HepG2 (cell line): ENCODE measurements around the gene GPR162. TPM values are rescaled to one million over a fixed set of nuclear protein-coding genes. Genes with fewer than 3 reads are reported as not detected.

ENCODE experiments used
- ATAD3A ChIP-seq: sonication (generic); formaldehyde crosslinking; IDR thresholded peaks from 2 replicates; pipeline ENCODE4 v1.4.0; 2020; ENCODE audit warnings: missing genetic modification reagents
- JUND ChIP-seq: sonication (generic); formaldehyde crosslinking; IDR thresholded peaks from 2 replicates; pipeline ENCODE4 v1.8.0; 2022; ENCODE audit warnings: mild to moderate bottlenecking, missing genetic modification reagents
- MEIS1 ChIP-seq: sonication (generic); formaldehyde crosslinking; IDR thresholded peaks from 2 replicates; pipeline ENCODE4 v1.9.0; 2021; ENCODE audit warnings: mild to moderate bottlenecking, missing genetic modification reagents, moderate library complexity, borderline replicate concordance
- NFE2L2 ChIP-seq: fragments of 150-350 bp; IDR thresholded peaks from 2 replicates; pipeline ENCODE4 v1.6.1; 2014; ENCODE audit warnings: low read length
- PTBP1 ChIP-seq: fragments of 200-400 bp; formaldehyde crosslinking; IDR thresholded peaks from 2 replicates; pipeline ENCODE4 v1.6.1; 2018; ENCODE audit warnings: low read length, low read depth; ENCODE audit not compliant: poor library complexity, severe bottlenecking
- RARG ChIP-seq: sonication (generic); formaldehyde crosslinking; IDR thresholded peaks from 2 replicates; pipeline ENCODE4 v1.4.0; 2020; ENCODE audit warnings: low read depth, mild to moderate bottlenecking, missing genetic modification reagents
- SNRNP70 ChIP-seq: fragments of 200-400 bp; formaldehyde crosslinking; IDR thresholded peaks from 2 replicates; pipeline ENCODE4 v1.6.1; 2017; ENCODE audit warnings: mild to moderate bottlenecking, low read depth, low read length, moderate library complexity
- TP53 ChIP-seq: sonication (generic); formaldehyde crosslinking; conservative IDR thresholded peaks from 2 replicates; pipeline ENCODE4 v1.4.0; 2020; ENCODE audit warnings: missing genetic modification reagents
- TSC22D2 ChIP-seq: sonication (generic); formaldehyde crosslinking; IDR thresholded peaks from 2 replicates; pipeline ENCODE4 v1.5.1; 2020; ENCODE audit warnings: missing genetic modification reagents, mild to moderate bottlenecking, borderline replicate concordance
- ZFP36L1 ChIP-seq: sonication (generic); formaldehyde crosslinking; IDR thresholded peaks from 2 replicates; pipeline ENCODE4 v1.8.0; 2022; ENCODE audit warnings: mild to moderate bottlenecking, missing genetic modification reagents, moderate library complexity
- ZMYM2 ChIP-seq: sonication (generic); formaldehyde crosslinking; IDR thresholded peaks from 2 replicates; pipeline ENCODE4 v1.8.0; 2022; ENCODE audit warnings: mild to moderate bottlenecking, missing genetic modification reagents
- ZNF383 ChIP-seq: sonication (generic); formaldehyde crosslinking; IDR thresholded peaks from 2 replicates; pipeline ENCODE4 v1.4.0; 2020; ENCODE audit warnings: missing genetic modification reagents, mild to moderate bottlenecking, borderline replicate concordance
- ZNF781 ChIP-seq: sonication (generic); formaldehyde crosslinking; IDR thresholded peaks from 2 replicates; pipeline ENCODE4 v1.5.1; 2020; ENCODE audit warnings: borderline replicate concordance, mild to moderate bottlenecking, missing genetic modification reagents; ENCODE audit errors: not compliant biosample characterization
- polyA plus RNA-seq, 8 experiments: library from polyadenylated mRNA; depleted of rRNA in 3 of 8; stranded (reverse) in 7 of 8; unstranded in 1 of 8; fragments of >200 nt; fragmentation: Illumina TruSeq in 4 of 8; extraction: Trizol in 4 of 8; gene quantifications; 2 replicates each; pipeline versions ENCODE4 v1.2.1 to v1.2.3, GENCODE V29; 2011 to 2016; ENCODE audit warnings: low read depth in 4 of 8, missing spikeins in 1 of 8, mixed read lengths in 1 of 8; ENCODE audit not compliant: insufficient read depth in 1 of 8
- total RNA-seq, 5 experiments: library from RNA; depleted of rRNA; stranded (reverse); fragments of >200 nt; fragmentation: Illumina TruSeq; extraction: Trizol; gene quantifications; 2 replicates each; pipeline ENCODE4 v1.2.3, GENCODE V29; 2016; ENCODE audit warnings: low read depth in 1 of 5
- TF ChIP-seq, protein P1 (sequence below): sonication (generic); formaldehyde crosslinking; IDR thresholded peaks from 2 replicates; pipeline ENCODE4 v1.8.0; 2022; ENCODE audit warnings: mild to moderate bottlenecking, missing genetic modification reagents, borderline replicate concordance
- TF ChIP-seq, protein P2 (sequence below): sonication (generic); formaldehyde crosslinking; IDR thresholded peaks from 2 replicates; pipeline ENCODE4 v1.5.0; 2020; ENCODE audit warnings: missing genetic modification reagents
- TF ChIP-seq, protein P3 (sequence below): sonication (generic); formaldehyde crosslinking; IDR thresholded peaks from 2 replicates; pipeline ENCODE4 v1.5.1; 2020; ENCODE audit warnings: mild to moderate bottlenecking, missing genetic modification reagents, borderline replicate concordance
- TF ChIP-seq, protein P4 (sequence below): IDR thresholded peaks from 2 replicates; pipeline ENCODE4 v1.6.1; 2016
- TF ChIP-seq, protein P5 (sequence below): sonication (generic); formaldehyde crosslinking; conservative IDR thresholded peaks from 2 replicates; pipeline ENCODE4 v1.4.0; 2020; ENCODE audit warnings: missing genetic modification reagents

The GPR162 gene
- total and polyA plus RNA-seq, 2 of the 13 experiments (the other 11 are each of a cell fraction or from before 2014, with no cell fraction given), result 0.08 TPM; not detected in 1

DNA sequence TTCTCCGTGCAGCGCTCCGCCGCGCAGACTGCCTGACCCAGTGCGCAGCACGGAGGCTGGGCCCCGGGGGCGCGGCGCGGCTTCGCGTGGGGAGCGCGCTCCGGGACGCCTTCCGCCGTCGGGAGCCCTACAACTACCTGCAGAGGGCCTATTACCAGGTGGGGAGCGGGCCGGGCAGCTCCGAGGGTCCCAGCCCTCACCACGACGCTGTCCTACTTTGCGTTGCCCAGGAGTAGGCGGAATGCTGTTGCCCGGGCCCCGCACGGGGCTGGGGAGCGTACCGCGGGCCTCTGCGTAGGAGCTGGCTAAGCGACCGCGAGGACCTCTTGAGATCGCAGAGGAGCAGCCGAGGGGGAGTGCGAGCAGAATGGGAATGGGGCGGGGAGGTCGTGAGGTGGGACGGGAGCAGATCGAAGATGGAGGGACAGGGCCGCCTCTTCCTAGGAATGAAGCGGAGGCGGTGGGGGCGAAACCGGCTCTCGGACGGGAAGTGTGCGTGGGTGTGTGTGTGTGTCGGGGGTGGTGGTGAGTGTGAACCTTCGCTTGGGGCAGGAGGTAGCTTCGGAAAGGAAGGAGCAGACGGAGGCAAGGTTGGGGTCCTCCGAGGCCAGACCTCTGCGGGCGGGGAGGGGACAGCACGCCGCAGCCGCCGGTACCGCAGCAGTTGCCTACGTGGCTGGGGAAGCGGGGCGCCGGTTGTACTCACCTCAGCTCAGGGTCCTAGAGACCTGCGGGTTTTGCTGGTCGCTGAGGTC, 7.3 kb downstream of the GPR162 start (continued):
- TF ChIP-seq, protein P1, sequence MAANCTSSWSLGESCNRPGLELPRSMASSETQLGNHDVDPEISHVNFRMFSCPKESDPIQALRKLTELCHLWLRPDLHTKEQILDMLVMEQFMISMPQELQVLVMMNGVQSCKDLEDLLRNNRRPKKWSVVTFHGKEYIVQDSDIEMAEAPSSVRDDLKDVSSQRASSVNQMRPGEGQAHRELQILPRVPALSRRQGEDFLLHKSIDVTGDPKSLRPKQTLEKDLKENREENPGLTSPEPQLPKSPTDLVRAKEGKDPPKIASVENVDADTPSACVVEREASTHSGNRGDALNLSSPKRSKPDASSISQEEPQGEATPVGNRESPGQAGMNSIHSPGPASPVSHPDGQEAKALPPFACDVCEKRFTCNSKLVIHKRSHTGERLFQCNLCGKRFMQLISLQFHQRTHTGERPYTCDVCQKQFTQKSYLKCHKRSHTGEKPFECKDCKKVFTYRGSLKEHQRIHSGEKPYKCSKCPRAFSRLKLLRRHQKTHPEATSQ (CRISPR knock-in tag), result no peak
- TF ChIP-seq TP53, result no peak
- no peak for TF ChIP-seq ZMYM2
- TF ChIP-seq, protein P2, sequence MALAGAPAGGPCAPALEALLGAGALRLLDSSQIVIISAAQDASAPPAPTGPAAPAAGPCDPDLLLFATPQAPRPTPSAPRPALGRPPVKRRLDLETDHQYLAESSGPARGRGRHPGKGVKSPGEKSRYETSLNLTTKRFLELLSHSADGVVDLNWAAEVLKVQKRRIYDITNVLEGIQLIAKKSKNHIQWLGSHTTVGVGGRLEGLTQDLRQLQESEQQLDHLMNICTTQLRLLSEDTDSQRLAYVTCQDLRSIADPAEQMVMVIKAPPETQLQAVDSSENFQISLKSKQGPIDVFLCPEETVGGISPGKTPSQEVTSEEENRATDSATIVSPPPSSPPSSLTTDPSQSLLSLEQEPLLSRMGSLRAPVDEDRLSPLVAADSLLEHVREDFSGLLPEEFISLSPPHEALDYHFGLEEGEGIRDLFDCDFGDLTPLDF (CRISPR knock-in tag), result no peak
- TF ChIP-seq ATAD3A (CRISPR knock-in tag), result no peak
- TF ChIP-seq, protein P3, sequence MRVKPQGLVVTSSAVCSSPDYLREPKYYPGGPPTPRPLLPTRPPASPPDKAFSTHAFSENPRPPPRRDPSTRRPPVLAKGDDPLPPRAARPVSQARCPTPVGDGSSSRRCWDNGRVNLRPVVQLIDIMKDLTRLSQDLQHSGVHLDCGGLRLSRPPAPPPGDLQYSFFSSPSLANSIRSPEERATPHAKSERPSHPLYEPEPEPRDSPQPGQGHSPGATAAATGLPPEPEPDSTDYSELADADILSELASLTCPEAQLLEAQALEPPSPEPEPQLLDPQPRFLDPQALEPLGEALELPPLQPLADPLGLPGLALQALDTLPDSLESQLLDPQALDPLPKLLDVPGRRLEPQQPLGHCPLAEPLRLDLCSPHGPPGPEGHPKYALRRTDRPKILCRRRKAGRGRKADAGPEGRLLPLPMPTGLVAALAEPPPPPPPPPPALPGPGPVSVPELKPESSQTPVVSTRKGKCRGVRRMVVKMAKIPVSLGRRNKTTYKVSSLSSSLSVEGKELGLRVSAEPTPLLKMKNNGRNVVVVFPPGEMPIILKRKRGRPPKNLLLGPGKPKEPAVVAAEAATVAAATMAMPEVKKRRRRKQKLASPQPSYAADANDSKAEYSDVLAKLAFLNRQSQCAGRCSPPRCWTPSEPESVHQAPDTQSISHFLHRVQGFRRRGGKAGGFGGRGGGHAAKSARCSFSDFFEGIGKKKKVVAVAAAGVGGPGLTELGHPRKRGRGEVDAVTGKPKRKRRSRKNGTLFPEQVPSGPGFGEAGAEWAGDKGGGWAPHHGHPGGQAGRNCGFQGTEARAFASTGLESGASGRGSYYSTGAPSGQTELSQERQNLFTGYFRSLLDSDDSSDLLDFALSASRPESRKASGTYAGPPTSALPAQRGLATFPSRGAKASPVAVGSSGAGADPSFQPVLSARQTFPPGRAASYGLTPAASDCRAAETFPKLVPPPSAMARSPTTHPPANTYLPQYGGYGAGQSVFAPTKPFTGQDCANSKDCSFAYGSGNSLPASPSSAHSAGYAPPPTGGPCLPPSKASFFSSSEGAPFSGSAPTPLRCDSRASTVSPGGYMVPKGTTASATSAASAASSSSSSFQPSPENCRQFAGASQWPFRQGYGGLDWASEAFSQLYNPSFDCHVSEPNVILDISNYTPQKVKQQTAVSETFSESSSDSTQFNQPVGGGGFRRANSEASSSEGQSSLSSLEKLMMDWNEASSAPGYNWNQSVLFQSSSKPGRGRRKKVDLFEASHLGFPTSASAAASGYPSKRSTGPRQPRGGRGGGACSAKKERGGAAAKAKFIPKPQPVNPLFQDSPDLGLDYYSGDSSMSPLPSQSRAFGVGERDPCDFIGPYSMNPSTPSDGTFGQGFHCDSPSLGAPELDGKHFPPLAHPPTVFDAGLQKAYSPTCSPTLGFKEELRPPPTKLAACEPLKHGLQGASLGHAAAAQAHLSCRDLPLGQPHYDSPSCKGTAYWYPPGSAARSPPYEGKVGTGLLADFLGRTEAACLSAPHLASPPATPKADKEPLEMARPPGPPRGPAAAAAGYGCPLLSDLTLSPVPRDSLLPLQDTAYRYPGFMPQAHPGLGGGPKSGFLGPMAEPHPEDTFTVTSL (CRISPR knock-in tag), result 0 out of 2 replicates have a peak, but pooled peaks have one; percentile 55
- TF ChIP-seq SNRNP70, result no peak
- TF ChIP-seq, protein P4, sequence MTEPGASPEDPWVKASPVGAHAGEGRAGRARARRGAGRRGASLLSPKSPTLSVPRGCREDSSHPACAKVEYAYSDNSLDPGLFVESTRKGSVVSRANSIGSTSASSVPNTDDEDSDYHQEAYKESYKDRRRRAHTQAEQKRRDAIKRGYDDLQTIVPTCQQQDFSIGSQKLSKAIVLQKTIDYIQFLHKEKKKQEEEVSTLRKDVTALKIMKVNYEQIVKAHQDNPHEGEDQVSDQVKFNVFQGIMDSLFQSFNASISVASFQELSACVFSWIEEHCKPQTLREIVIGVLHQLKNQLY (CRISPR knock-in tag), result no peak
- TF ChIP-seq ZNF383 (CRISPR knock-in tag), result no peak
- no peak for TF ChIP-seq TSC22D2
- no peak for TF ChIP-seq MEIS1 (CRISPR knock-in tag)
- TF ChIP-seq ZNF781, result no peak
- TF ChIP-seq RARG, result no peak
- no peak for TF ChIP-seq ZFP36L1 (CRISPR knock-in tag)
- TF ChIP-seq PTBP1, result no peak
- no peak for TF ChIP-seq NFE2L2
- TF ChIP-seq, protein P5, sequence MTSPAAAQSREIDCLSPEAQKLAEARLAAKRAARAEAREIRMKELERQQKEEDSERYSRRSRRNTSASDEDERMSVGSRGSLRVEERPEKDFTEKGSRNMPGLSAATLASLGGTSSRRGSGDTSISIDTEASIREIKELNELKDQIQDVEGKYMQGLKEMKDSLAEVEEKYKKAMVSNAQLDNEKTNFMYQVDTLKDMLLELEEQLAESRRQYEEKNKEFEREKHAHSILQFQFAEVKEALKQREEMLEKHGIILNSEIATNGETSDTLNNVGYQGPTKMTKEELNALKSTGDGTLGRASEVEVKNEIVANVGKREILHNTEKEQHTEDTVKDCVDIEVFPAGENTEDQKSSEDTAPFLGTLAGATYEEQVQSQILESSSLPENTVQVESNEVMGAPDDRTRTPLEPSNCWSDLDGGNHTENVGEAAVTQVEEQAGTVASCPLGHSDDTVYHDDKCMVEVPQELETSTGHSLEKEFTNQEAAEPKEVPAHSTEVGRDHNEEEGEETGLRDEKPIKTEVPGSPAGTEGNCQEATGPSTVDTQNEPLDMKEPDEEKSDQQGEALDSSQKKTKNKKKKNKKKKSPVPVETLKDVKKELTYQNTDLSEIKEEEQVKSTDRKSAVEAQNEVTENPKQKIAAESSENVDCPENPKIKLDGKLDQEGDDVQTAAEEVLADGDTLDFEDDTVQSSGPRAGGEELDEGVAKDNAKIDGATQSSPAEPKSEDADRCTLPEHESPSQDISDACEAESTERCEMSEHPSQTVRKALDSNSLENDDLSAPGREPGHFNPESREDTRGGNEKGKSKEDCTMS (CRISPR knock-in tag), result no peak
- no peak for TF ChIP-seq JUND (CRISPR knock-in tag)
